Lower lobe of right lung (tissue), 2 donors: ENCODE data around the gene MLST8. TPM values are rescaled to one million over a fixed set of nuclear protein-coding genes. Genes with fewer than 3 reads are reported as not detected.
A peak's percentile ranks its signal among the peaks of the same experiment; 100 is the strongest.

Experiments
- ATAC-seq, 2 donors: fragments of 200-7000 bp; cut with Tn5 transposase; one replicate each; pipeline ENCODE4 v1.9.1; 2020 to 2022; ENCODE audit warnings: mild to moderate bottlenecking in 2 of 2, moderate library complexity in 2 of 2
- DNase-seq: peaks from one replicate; pipeline ENCODE4 v3.0.0-alpha.2; 2020
- H3K27ac ChIP-seq: fragments of 200-600 bp; one replicate; pipeline ENCODE4 v1.8.0; 2022
- H3K27me3 ChIP-seq: fragments of 200-600 bp; one replicate; pipeline ENCODE4 v1.8.0; 2022; ENCODE audit warnings: low read depth
- H3K36me3 ChIP-seq: fragments of 200-600 bp; one replicate; pipeline ENCODE4 v1.8.0; 2022; ENCODE audit warnings: mild to moderate bottlenecking
- H3K4me1 ChIP-seq: fragments of 200-600 bp; one replicate; pipeline ENCODE4 v1.8.0; 2022
- H3K4me3 ChIP-seq: fragments of 200-600 bp; one replicate; pipeline ENCODE4 v1.8.0; 2022; ENCODE audit warnings: mild to moderate bottlenecking
- H3K9me3 ChIP-seq: fragments of 200-600 bp; one replicate; pipeline ENCODE4 v1.8.0; 2022
- intact Hi-C: fragments of 100-400 bp; cut with DNase I; formaldehyde crosslinking; loops from one replicate; pipeline ENCODE4 v1.11.0; 2022
- total RNA-seq: library from RNA; stranded (reverse); fragmentation: NEBNext Ultra II Directional; extraction: Animal tissue kit (Norgen Biotek cat#: 25700); gene quantifications from one replicate; pipeline ENCODE4 v1.2.1, GENCODE V29; 2021
- TF ChIP-seq, protein P1 (sequence below): fragments of 200-600 bp; IDR thresholded peaks from one replicate; pipeline ENCODE4 v1.8.0; 2022; ENCODE audit warnings: antibody characterized with exemption, mild to moderate bottlenecking
- donor health status: DM: no; HTN: yes; CAD: no; lungs with severe emphysema.

MLST8 gene
- total RNA-seq, 1 donor from 2014 or later = 26.6 TPM

DNA sequence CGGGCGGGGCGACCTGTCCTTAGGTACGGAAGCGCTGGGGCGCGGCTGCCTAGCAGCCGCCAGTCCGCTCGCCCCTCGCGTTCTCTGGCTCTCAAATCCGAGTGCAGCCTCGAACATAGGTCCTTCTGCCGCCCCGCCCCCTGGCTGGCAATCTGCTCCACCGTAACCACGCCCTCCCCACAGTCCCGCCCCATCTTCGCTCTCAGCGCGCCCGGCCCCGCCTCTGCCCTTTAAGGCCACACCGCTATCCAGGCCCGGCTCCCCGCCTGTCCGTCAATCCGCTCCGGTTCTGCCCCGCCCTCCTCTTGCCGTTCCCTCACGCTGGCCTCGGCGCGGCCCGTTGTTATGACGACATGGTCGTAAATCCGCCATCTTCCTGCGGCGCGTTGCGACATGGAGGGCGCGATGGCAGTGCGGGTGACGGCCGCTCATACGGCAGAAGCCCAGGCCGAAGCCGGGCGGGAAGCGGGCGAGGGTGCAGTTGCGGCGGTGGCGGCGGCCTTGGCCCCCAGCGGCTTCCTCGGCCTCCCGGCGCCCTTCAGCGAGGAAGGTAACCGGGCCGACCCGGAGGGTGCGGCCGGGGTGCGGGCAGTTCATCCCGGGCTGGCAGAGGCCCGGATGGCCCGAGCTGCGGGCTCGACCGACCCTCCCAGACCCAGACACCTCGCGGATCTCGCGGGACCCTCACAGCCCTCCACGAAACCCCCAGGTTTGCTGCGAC is 18.1 kb downstream of the MLST8 start, which contains the start of gene E4F1:
Gene E4F1, plus strand, starts transcription at position 371 of the 721 bp plus-strand sequence. Its CDS starts 23 bp downstream, at position 394.
- Histone ChIP-seq H3K36me3 (peaks cover 5% of the 10 kb centered on the region), H3K27ac (peak within 1 kb of the TSS; percentile 91), H3K27me3 (no peaks in the 10 kb centered on the region), H3K4me3 (peak within 1 kb of the TSS; percentile 99), H3K4me1 (peaks cover 20% of the 10 kb centered on the region), H3K9me3 (no peaks in the 10 kb centered on the region)
- intact Hi-C loops = no loop called here
- TF ChIP-seq, protein P1, sequence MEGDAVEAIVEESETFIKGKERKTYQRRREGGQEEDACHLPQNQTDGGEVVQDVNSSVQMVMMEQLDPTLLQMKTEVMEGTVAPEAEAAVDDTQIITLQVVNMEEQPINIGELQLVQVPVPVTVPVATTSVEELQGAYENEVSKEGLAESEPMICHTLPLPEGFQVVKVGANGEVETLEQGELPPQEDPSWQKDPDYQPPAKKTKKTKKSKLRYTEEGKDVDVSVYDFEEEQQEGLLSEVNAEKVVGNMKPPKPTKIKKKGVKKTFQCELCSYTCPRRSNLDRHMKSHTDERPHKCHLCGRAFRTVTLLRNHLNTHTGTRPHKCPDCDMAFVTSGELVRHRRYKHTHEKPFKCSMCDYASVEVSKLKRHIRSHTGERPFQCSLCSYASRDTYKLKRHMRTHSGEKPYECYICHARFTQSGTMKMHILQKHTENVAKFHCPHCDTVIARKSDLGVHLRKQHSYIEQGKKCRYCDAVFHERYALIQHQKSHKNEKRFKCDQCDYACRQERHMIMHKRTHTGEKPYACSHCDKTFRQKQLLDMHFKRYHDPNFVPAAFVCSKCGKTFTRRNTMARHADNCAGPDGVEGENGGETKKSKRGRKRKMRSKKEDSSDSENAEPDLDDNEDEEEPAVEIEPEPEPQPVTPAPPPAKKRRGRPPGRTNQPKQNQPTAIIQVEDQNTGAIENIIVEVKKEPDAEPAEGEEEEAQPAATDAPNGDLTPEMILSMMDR = no peak
- peak; percentile 99 to 100 for ATAC-seq
- peak; percentile 100 for DNase-seq

GRCh38 chr16:2223942-2224486 is 18.8 kb downstream of the MLST8 start:
- peak; percentile 62 to 69 for ATAC-seq
- Histone ChIP-seq H3K36me3 (peaks cover 12% of the 10 kb centered on the region), H3K9me3 (no peaks in the 10 kb centered on the region), H3K27ac (peak overlapping the region; percentile 91), H3K4me1 (peaks cover 20% of the 10 kb centered on the region), H3K27me3 (no peaks in the 10 kb centered on the region), H3K4me3 (peak overlapping the region; percentile 99)
- TF ChIP-seq, protein P1 = no peak
- peak; percentile 69 for DNase-seq
- intact Hi-C loops = no loop called here

DNA sequence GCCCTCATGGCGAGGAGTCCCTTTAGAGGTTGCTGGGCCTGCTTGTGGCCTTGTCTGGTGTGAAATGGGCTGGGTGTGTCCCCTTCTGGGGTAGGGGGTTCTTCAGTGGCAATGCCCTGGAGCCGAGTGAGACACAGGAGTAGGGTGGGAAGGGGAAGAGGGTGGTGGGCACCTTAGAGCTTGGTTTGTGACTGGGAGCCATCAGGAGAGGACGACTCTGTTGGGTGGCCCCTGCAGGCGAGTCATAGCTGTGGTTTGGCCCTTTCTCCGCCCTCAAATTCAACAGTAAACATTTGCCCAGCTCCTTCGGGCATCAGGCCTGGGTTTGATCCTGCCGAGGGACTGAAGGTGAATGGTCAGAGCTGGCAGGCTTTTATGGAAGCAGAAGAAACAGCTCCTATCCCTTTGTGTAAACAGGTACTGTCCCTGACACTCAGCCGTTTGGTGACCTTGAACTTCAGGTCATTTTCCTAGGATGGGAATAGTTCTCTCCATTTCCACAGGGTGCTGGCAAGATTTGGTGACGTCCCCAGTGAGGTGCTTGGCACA is 21.1 kb downstream of the MLST8 start:
- ATAC-seq = no peak
- H3K36me3 ChIP-seq = peaks cover 32% of the 10 kb centered on the region
- no peaks in the 10 kb centered on the region for H3K27me3 ChIP-seq
- no peak overlapping the region for H3K4me3 ChIP-seq
- intact Hi-C loops = no loop called here
- H3K27ac ChIP-seq = no peak overlapping the region
- no peaks in the 10 kb centered on the region for H3K9me3 ChIP-seq
- H3K4me1 ChIP-seq = peaks cover 20% of the 10 kb centered on the region
- TF ChIP-seq, protein P1 = no peak
- no peak for DNase-seq

DNA sequence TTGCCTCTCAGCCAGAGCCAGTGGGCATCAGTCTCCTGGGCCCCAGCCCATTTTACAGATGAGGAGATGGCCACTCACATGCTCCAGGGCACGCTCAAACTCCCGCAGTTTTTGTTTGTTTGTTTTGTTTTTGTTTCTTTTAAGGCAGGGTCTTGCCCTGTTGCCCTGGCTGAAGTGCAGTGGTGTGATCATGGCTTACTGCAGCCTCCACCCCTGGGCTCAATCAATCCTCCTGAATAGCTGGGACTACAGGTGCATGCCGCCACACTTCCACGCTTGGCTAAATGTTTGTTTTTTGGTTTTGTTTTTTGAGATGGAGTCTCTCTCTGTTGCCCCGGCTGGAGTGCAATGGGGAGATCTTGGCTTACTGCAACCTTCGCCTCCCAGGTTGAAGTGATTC is 21.7 kb downstream of the MLST8 start:
- H3K4me3 ChIP-seq = no peak overlapping the region
- no peaks in the 10 kb centered on the region for H3K27me3 ChIP-seq
- H3K4me1 ChIP-seq = peaks cover 20% of the 10 kb centered on the region
- DNase-seq (no peak), ATAC-seq (no peak)
- intact Hi-C loops = no loop called here
- TF ChIP-seq, protein P1 = no peak
- H3K36me3 ChIP-seq = peaks cover 38% of the 10 kb centered on the region
- no peaks in the 10 kb centered on the region for H3K9me3 ChIP-seq
- H3K27ac ChIP-seq = no peak overlapping the region

DNA sequence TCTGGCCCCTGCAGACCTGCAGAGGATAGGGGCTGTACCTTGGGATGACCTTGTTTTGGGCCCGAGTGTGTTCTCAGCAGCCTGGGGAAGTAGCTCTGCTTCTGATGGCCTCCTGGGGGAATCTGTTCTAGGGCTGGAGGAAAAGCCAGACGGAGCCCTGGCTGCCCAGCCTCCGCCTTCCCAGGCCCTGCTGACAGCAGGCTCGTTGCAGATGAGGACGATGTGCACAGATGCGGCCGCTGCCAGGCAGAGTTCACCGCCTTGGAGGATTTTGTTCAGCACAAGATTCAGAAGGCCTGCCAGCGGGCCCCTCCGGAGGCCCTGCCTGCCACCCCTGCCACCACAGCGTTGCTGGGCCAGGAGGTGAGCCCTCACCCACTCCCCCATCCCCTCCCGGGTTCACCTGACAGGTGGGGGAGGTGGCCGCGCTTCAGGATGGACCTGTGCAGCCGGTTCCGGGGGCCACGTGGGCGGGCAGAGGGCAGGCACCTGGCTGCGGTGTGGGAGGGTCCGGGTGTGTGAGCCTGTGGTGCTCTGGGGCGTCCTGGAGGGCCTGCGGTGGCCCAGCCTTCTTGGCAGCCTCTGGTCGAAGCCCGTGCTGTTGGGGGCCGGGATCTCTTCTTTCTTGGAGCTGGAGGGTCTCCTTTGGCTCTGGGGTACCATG is 23.0 kb downstream of the MLST8 start:
- no peak for ATAC-seq
- TF ChIP-seq, protein P1 = no peak
- intact Hi-C loops = no loop called here
- no peak overlapping the region for H3K27ac ChIP-seq
- H3K9me3 ChIP-seq = no peaks in the 10 kb centered on the region
- H3K4me1 ChIP-seq = peaks cover 16% of the 10 kb centered on the region
- no peak for DNase-seq
- no peak overlapping the region for H3K4me3 ChIP-seq
- H3K36me3 ChIP-seq = peaks cover 52% of the 10 kb centered on the region
- no peaks in the 10 kb centered on the region for H3K27me3 ChIP-seq
